Body of pancreas (tissue), 4 donors: ENCODE data around the gene LMX1B. TPM values are rescaled to one million over a fixed set of nuclear protein-coding genes. Genes with fewer than 3 reads are reported as not detected.

Experiments used
- ATAC-seq: fragments of 150-250 bp; one replicate; pipeline ENCODE4 v1.9.1; 2016
- DNase-seq, 4 donors: peaks; one replicate each; pipeline ENCODE4 v3.0.0-alpha.2; 2019
- H3K27ac ChIP-seq, 4 donors: fragments of 200-600 bp; sonication (generic); 1 replicate in 3 of 4; 2 replicates in 1 of 4; pipeline versions ENCODE4 v1.5.1 to v1.6.1; 2016 to 2019; ENCODE audit warnings: mild to moderate bottlenecking in 1 of 4, mixed read lengths in 1 of 4, moderate library complexity in 1 of 4
- H3K27me3 ChIP-seq, 2 donors: fragments of 200-600 bp; sonication (generic); one replicate each; pipeline ENCODE4 v1.6.0; 2016; ENCODE audit warnings: mild to moderate bottlenecking in 1 of 2
- H3K36me3 ChIP-seq, 2 donors: fragments of 200-600 bp; sonication (generic); replicated peaks in 1 of 2; 2 replicates each; pipeline ENCODE4 v1.5.1; 2016; ENCODE audit warnings: low read depth in 2 of 2; ENCODE audit not compliant: insufficient read depth in 1 of 2
- H3K4me1 ChIP-seq: fragments of 200-600 bp; sonication (generic); one replicate; pipeline ENCODE4 v1.6.0; 2016
- H3K4me3 ChIP-seq, 2 donors: fragments of 200-600 bp; sonication (generic); 1 replicate in 1 of 2; 2 replicates in 1 of 2; pipeline ENCODE4 v1.5.1; 2016 to 2019
- H3K9me3 ChIP-seq, 3 donors: fragments of 200-600 bp; sonication (generic); 1 replicate in 2 of 3; 2 replicates in 1 of 3; pipeline ENCODE4 v1.5.1; 2016
- POLR2A ChIP-seq, 3 donors: fragments of 450-650 bp; IDR thresholded peaks; one replicate each; pipeline ENCODE4 v1.6.1; 2016; ENCODE audit warnings: antibody characterized with exemption in 3 of 3, mild to moderate bottlenecking in 2 of 3
- WGBS, 2 donors: methylation state at CpG; one replicate each; pipeline ENCODE4 v1.1.5; 2017; 5-methylcytosine and 5-hydroxymethylcytosine counted together
- intact Hi-C: fragments of 100-400 bp; cut with DNase I; formaldehyde crosslinking; loops from one replicate; pipeline ENCODE4 v1.15.1; 2023
- total RNA-seq, 2 donors: library from RNA; depleted of rRNA; stranded (reverse); fragments of >200 nt; gene quantifications; one replicate each; pipeline ENCODE4 v1.1.0, GENCODE V29; 2016
- TF ChIP-seq, protein P1 (sequence below), 7 experiments: fragments of 450-650 bp in 4 of 7; fragments of 200-600 bp in 3 of 7; sonication (generic) in 3 of 7; IDR thresholded peaks; one replicate each; pipeline ENCODE4 v1.5.1; 2016 to 2019; ENCODE audit warnings: antibody characterized with exemption in 7 of 7

The LMX1B gene
- total RNA-seq, 2 donors from 2014 or later, result 0.26 TPM; not detected in 1

DNA sequence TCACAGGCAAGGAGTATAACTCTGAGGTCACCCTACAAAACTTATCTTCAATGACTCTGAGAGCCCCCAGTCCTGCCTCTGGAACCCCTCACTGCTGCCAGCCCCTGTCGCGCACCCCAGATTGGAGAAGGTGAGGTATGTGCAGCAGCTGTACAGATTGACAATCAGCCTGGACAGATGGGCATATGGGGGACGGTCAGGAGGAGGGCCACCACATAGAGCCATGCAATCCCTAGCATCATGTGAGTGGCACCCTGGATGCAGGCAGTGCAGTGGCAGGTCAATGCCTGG lies 90.1 kb downstream of the LMX1B start:
- intact Hi-C loops, result loop anchor here (5.0 kb wide), 1 partner anchor 78 kb away; no protein-coding TSS in a partner anchor
- Histone ChIP-seq H3K27me3 (peaks cover 0 to 32% of the 10 kb centered on the region in 2 donors), H3K27ac (no peak overlapping the region), H3K4me3 (no peak overlapping the region), H3K4me1 (peaks cover 8% of the 10 kb centered on the region), H3K9me3 (no peaks in the 10 kb centered on the region), H3K36me3 (no peaks in the 10 kb centered on the region)
- ATAC-seq (no peak), DNase-seq (peak in 1 of 4 donors; percentile 7)
- WGBS, 2 donors, result 72 to 79% methylated on average over 3 of the region's 3 CpGs
- TF ChIP-seq POLR2A (IDR thresholded peaks at IDR 0.05), result no peak
- TF ChIP-seq, protein P1, sequence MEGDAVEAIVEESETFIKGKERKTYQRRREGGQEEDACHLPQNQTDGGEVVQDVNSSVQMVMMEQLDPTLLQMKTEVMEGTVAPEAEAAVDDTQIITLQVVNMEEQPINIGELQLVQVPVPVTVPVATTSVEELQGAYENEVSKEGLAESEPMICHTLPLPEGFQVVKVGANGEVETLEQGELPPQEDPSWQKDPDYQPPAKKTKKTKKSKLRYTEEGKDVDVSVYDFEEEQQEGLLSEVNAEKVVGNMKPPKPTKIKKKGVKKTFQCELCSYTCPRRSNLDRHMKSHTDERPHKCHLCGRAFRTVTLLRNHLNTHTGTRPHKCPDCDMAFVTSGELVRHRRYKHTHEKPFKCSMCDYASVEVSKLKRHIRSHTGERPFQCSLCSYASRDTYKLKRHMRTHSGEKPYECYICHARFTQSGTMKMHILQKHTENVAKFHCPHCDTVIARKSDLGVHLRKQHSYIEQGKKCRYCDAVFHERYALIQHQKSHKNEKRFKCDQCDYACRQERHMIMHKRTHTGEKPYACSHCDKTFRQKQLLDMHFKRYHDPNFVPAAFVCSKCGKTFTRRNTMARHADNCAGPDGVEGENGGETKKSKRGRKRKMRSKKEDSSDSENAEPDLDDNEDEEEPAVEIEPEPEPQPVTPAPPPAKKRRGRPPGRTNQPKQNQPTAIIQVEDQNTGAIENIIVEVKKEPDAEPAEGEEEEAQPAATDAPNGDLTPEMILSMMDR (IDR thresholded peaks at IDR 0.05), result no peak

- DNase-seq (peak in 1 of 4 donors; percentile 12), ATAC-seq (no peak)
- 24 to 25% methylated on average over 6 to 14 of the region's 14 CpGs for WGBS, 2 donors
- no peaks in the 10 kb centered on the region for H3K9me3 ChIP-seq
- peaks cover 0 to 32% of the 10 kb centered on the region in 2 donors for H3K27me3 ChIP-seq
- no peak for TF ChIP-seq POLR2A (IDR thresholded peaks at IDR 0.05)
- TF ChIP-seq, protein P1 (IDR thresholded peaks at IDR 0.05), result no peak
- peaks cover 8% of the 10 kb centered on the region for H3K4me1 ChIP-seq
- intact Hi-C loops, result loop anchor here (5.0 kb wide), 1 partner anchor 78 kb away; no protein-coding TSS in a partner anchor
- no peak overlapping the region for H3K27ac ChIP-seq
- no peaks in the 10 kb centered on the region for H3K36me3 ChIP-seq
- no peak overlapping the region for H3K4me3 ChIP-seq
Measured at GRCh38 chr9:126704157-126704891, 90.6 kb downstream of the LMX1B start.

DNA sequence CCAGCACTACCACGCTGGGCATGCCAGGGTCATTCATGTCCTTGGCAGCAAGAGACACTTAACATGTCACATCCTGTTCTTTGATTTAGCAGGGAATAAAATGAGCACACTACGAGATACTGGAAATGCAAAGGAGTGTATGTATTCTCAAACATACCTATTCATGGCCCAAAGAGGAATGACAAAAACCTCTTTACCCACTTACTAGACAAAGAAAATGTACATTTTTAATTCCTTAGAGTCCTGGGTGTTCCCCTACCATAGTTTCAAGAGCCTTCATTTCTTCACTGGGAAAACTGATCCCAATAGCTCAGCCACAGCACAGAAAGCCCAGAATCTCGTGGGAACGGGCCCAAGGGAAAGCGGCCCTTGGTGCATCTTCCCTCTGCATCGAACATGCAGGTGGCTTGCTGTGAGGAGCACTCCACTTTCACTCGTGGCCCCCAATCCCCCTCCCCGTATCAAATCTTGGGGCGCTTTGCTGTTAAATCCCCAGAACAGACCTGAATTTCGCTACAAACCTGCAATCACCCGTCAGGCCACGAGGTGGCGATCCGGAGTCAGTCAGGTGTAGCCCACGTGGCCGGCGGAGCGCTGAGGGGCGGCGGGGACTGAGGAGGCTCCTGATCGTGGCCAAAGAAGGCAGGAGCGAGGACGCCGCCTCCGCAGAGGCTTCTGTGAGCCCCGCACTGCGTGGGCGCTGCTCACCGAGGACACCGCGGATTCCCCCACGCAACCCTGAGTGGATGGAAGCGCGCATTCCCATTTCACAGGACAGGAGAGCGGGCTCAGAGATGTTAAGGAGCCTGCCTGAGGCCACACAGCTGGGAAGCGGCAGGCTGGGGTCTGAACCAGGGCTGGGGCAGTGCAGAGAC lies 91.4 kb downstream of the LMX1B start:
- peak; percentile 73 for ATAC-seq
- Histone ChIP-seq H3K4me3 (no peak overlapping the region), H3K27me3 (peaks cover 0 to 32% of the 10 kb centered on the region in 2 donors), H3K27ac (no peak overlapping the region), H3K9me3 (no peaks in the 10 kb centered on the region), H3K4me1 (peaks cover 8% of the 10 kb centered on the region), H3K36me3 (no peaks in the 10 kb centered on the region)
- intact Hi-C loops, result loop anchor here (5.0 kb wide), 1 partner anchor 77 kb away; no protein-coding TSS in a partner anchor
- TF ChIP-seq POLR2A (IDR thresholded peaks at IDR 0.05), result no peak
- TF ChIP-seq, protein P1 (IDR thresholded peaks at IDR 0.05), result peak; percentile 77 to 91 (median 88)
- peak; percentile 77 to 82 (median 81) for DNase-seq
- 6 to 13% methylated on average over 21 to 36 of the region's 36 CpGs for WGBS, 2 donors

DNA sequence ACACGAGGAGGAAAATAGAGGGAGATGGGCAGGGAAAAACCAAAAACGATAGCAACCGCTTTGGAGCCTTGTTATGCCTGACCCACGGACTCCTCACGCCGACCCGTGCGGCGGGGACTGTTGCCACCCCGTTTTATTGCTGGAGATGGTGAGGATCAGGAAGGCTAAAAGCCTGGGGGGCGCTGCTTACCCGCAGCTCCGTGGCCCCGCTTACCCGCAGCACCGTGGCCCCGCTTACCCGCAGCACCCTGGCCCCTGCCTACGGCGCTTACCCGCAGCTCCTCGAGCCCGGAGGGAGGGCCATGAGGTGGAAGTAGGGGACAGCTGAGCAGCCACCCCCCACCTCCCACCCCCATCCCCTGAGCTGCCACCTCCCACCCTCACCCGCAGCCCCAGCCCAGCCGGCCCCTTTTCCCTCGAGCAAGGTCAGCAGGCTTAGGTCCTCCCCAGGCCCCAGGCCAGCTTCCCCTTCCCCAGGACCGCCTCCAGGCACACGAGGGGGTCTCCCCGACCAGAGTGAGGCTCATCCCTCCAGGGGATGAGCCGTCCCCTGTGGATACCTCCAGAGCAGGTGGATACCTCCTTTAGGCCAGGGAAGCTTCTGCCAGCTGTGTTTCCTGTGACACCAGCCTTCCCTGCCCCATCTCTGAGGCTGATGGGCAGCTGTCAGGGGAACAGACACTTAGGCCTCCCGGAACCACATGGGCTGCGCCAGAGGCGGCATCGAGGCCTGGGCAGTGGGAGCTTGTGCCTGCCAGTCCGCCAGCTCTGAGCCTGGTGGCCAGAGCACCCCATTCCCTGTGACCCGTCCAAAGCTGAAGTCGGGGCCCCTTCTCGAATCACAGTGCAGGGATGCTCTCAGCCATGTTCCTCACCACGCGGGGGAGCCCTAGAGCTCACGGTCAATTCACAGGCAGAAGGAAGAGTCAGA lies 92.3 kb downstream of the LMX1B start:
- intact Hi-C loops, result no loop called here
- H3K36me3 ChIP-seq, result no peaks in the 10 kb centered on the region
- DNase-seq, result peak; percentile 59 to 77 (median 68)
- 26 to 35% methylated on average over 17 to 40 of the region's 41 CpGs for WGBS, 2 donors
- no peaks in the 10 kb centered on the region for H3K9me3 ChIP-seq
- no peak overlapping the region for H3K4me3 ChIP-seq
- H3K27ac ChIP-seq, result no peak overlapping the region
- TF ChIP-seq, protein P1 (IDR thresholded peaks at IDR 0.05), result peak; percentile 52 to 62 (median 60)
- TF ChIP-seq POLR2A (IDR thresholded peaks at IDR 0.05), result no peak
- ATAC-seq, result no peak
- peaks cover 8% of the 10 kb centered on the region for H3K4me1 ChIP-seq
- H3K27me3 ChIP-seq, result peaks cover 0 to 32% of the 10 kb centered on the region in 2 donors
